H1 (cell line): ENCODE measurements around the gene CCNK. TPM values are rescaled to one million over a fixed set of nuclear protein-coding genes. Genes with fewer than 3 reads are reported as not detected.

Source experiments
- BACH1 ChIP-seq: IDR thresholded peaks from 2 replicates; pipeline ENCODE4 v1.6.1; 2012; ENCODE audit warnings: low read length, improper control_type of control experiment
- GABPA ChIP-seq: IDR thresholded peaks from 2 replicates; pipeline ENCODE4 v1.6.1; 2011; ENCODE audit warnings: mild to moderate bottlenecking, low read length, moderate library complexity, borderline replicate concordance; ENCODE audit not compliant: insufficient read depth
- KDM1A ChIP-seq: fragments of 200-600, 300-600 bp; sonication (generic); IDR thresholded peaks from 2 replicates; pipeline ENCODE4 v1.7.1; 2016; ENCODE audit warnings: mild to moderate bottlenecking, low read length, borderline replicate concordance
- TEAD4 ChIP-seq: IDR thresholded peaks from 2 replicates; pipeline ENCODE4 v1.6.1; 2012; ENCODE audit warnings: low read depth, low read length, inconsistent platforms, mixed read lengths
- polyA plus RNA-seq, 7 experiments: library from polyadenylated mRNA; depleted of rRNA in 3 of 7; stranded (reverse) in 5 of 7; unstranded in 2 of 7; fragments of >200 nt in 5 of 7; fragments of 200-250 nt in 2 of 7; gene quantifications; 1 replicate in 5 of 7; 2 replicates in 1 of 7; 4 replicates in 1 of 7; pipeline versions ENCODE4 v1.2.1 to v1.2.3, GENCODE V29; 2011 to 2013; ENCODE audit warnings: missing spikeins in 2 of 7, mixed read lengths in 2 of 7
- total RNA-seq: library from RNA; stranded (reverse); fragmentation: NEBNext Ultra II Directional; extraction: Animal tissue kit (Norgen Biotek cat#: 25700); gene quantifications from 2 replicates; pipeline ENCODE4 v1.2.1, GENCODE V29; 2021
- TF ChIP-seq, protein P1 (sequence below): fragments of 300-600 bp; sonication (generic); IDR thresholded peaks from 2 replicates; pipeline ENCODE4 v1.7.1; 2012; ENCODE audit warnings: low read length, moderate library complexity, mild to moderate bottlenecking, inconsistent platforms; ENCODE audit not compliant: insufficient replicate concordance

Gene CCNK
- total and polyA plus RNA-seq, 2 of the 8 experiments (the other 6 are each of a cell fraction or from before 2014, with no cell fraction given): 10.7 to 82.7 TPM

DNA sequence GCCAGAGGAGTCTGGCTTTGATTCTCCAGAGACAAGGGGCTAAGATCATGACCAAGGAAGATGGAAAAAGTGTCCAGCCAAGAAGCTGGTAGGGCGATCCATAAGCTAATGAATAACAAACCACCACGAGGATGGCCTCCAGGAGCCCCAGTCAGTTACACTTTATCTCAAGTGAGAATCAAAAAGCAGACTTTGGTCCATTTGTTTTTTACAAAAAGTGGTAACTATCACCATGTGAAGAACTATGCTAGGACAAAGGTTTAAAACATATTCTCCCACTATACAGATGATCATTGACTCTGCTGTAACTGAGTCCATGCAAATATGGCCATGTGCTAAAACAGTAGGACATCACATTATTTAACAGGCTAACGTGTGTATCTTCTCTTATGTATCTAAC lies 14.5 kb upstream of the CCNK start (continued):
- TF ChIP-seq, protein P1, sequence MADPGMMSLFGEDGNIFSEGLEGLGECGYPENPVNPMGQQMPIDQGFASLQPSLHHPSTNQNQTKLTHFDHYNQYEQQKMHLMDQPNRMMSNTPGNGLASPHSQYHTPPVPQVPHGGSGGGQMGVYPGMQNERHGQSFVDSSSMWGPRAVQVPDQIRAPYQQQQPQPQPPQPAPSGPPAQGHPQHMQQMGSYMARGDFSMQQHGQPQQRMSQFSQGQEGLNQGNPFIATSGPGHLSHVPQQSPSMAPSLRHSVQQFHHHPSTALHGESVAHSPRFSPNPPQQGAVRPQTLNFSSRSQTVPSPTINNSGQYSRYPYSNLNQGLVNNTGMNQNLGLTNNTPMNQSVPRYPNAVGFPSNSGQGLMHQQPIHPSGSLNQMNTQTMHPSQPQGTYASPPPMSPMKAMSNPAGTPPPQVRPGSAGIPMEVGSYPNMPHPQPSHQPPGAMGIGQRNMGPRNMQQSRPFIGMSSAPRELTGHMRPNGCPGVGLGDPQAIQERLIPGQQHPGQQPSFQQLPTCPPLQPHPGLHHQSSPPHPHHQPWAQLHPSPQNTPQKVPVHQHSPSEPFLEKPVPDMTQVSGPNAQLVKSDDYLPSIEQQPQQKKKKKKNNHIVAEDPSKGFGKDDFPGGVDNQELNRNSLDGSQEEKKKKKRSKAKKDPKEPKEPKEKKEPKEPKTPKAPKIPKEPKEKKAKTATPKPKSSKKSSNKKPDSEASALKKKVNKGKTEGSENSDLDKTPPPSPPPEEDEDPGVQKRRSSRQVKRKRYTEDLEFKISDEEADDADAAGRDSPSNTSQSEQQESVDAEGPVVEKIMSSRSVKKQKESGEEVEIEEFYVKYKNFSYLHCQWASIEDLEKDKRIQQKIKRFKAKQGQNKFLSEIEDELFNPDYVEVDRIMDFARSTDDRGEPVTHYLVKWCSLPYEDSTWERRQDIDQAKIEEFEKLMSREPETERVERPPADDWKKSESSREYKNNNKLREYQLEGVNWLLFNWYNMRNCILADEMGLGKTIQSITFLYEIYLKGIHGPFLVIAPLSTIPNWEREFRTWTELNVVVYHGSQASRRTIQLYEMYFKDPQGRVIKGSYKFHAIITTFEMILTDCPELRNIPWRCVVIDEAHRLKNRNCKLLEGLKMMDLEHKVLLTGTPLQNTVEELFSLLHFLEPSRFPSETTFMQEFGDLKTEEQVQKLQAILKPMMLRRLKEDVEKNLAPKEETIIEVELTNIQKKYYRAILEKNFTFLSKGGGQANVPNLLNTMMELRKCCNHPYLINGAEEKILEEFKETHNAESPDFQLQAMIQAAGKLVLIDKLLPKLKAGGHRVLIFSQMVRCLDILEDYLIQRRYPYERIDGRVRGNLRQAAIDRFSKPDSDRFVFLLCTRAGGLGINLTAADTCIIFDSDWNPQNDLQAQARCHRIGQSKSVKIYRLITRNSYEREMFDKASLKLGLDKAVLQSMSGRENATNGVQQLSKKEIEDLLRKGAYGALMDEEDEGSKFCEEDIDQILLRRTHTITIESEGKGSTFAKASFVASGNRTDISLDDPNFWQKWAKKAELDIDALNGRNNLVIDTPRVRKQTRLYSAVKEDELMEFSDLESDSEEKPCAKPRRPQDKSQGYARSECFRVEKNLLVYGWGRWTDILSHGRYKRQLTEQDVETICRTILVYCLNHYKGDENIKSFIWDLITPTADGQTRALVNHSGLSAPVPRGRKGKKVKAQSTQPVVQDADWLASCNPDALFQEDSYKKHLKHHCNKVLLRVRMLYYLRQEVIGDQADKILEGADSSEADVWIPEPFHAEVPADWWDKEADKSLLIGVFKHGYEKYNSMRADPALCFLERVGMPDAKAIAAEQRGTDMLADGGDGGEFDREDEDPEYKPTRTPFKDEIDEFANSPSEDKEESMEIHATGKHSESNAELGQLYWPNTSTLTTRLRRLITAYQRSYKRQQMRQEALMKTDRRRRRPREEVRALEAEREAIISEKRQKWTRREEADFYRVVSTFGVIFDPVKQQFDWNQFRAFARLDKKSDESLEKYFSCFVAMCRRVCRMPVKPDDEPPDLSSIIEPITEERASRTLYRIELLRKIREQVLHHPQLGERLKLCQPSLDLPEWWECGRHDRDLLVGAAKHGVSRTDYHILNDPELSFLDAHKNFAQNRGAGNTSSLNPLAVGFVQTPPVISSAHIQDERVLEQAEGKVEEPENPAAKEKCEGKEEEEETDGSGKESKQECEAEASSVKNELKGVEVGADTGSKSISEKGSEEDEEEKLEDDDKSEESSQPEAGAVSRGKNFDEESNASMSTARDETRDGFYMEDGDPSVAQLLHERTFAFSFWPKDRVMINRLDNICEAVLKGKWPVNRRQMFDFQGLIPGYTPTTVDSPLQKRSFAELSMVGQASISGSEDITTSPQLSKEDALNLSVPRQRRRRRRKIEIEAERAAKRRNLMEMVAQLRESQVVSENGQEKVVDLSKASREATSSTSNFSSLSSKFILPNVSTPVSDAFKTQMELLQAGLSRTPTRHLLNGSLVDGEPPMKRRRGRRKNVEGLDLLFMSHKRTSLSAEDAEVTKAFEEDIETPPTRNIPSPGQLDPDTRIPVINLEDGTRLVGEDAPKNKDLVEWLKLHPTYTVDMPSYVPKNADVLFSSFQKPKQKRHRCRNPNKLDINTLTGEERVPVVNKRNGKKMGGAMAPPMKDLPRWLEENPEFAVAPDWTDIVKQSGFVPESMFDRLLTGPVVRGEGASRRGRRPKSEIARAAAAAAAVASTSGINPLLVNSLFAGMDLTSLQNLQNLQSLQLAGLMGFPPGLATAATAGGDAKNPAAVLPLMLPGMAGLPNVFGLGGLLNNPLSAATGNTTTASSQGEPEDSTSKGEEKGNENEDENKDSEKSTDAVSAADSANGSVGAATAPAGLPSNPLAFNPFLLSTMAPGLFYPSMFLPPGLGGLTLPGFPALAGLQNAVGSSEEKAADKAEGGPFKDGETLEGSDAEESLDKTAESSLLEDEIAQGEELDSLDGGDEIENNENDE: no peak
- no peak for TF ChIP-seq GABPA
- TF ChIP-seq TEAD4: no peak
- no peak for TF ChIP-seq BACH1
- TF ChIP-seq KDM1A: no peak
